OCI-LY3 (cell line): ENCODE measurements around the gene CYTH1.

Experiments used
- CTCF ChIP-seq: fragments of 200-600, 300-600 bp; sonication (generic); IDR thresholded peaks from 2 replicates; pipeline ENCODE4 v1.5.1; 2014; ENCODE audit warnings: antibody characterized with exemption, low read length, low read depth
- EZH2phosphoT487 ChIP-seq: fragments of 200-600 bp; shearing (Covaris generic); IDR thresholded peaks from 2 replicates; pipeline ENCODE4 v1.6.1; 2018; ENCODE audit warnings: antibody characterized with exemption, mixed run types, low read depth

DNA sequence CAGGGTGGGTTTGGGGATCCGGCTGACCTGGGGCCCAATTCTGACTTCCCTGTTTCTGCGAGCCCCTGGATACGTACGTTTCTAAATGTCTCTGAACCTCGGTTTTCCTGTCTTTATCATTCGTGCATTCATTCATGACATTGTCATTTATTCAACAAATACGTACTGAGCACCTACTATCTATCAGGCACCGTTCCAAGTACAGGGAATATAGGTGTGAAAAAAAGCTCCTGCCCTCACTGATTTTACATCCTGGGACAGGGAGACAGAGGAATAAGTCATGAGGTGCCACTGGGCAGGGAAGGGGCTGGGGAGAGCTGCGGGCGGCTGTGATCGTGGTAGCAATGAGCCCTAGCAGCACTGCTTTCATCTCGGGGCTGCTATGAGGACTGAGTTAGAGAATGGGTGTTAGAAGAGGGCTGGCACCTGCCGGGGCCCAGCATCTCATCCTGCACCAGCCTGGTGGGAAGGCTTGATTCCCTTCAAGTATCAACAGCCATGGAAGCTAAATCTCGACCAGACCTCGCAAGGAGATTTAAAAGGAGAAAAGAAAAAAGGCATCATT is 116.6 kb downstream of the CYTH1 start:
- no peak for TF ChIP-seq CTCF
- TF ChIP-seq EZH2phosphoT487, result no peak
